AG09309 (cell line): ENCODE measurements around the gene UMAD1.

ENCODE experiments used
- DNase-seq: peaks from one replicate; pipeline ENCODE4 v3.0.0-alpha.2; 2010; ENCODE audit warnings: low read depth
- H3K4me3 ChIP-seq: 2 replicates; pipeline ENCODE4 v1.5.1; 2011; ENCODE audit warnings: mild to moderate bottlenecking, low read depth, low read length, moderate library complexity; ENCODE audit not compliant: control insufficient read depth
- TF ChIP-seq, protein P1 (sequence below): IDR thresholded peaks from 2 replicates; pipeline ENCODE4 v1.5.1; 2011; ENCODE audit warnings: mild to moderate bottlenecking, low read depth, low read length, inconsistent platforms; ENCODE audit not compliant: insufficient read depth, control insufficient read depth; ENCODE audit errors: missing control alignments

UMAD1 gene

DNA sequence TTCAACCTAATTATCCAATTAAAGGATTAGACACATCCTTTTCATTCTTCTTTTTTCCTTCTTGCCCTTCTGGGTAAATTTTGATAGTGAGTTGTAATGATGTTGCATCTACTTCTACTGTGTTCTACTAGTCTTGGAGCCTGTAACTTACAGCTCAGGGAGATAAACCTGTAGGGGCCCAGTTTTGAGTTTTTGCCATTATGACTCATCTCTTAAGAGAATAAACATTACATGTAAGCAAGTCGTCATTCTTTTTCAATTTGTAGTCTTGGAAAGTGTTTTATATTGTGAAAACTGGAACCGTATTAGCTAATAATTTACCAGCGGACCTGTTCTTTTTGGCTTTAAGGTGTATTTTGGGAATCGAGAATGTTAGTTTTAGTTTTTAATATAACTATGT is 167.6 kb downstream of the UMAD1 start:
- TF ChIP-seq, protein P1, sequence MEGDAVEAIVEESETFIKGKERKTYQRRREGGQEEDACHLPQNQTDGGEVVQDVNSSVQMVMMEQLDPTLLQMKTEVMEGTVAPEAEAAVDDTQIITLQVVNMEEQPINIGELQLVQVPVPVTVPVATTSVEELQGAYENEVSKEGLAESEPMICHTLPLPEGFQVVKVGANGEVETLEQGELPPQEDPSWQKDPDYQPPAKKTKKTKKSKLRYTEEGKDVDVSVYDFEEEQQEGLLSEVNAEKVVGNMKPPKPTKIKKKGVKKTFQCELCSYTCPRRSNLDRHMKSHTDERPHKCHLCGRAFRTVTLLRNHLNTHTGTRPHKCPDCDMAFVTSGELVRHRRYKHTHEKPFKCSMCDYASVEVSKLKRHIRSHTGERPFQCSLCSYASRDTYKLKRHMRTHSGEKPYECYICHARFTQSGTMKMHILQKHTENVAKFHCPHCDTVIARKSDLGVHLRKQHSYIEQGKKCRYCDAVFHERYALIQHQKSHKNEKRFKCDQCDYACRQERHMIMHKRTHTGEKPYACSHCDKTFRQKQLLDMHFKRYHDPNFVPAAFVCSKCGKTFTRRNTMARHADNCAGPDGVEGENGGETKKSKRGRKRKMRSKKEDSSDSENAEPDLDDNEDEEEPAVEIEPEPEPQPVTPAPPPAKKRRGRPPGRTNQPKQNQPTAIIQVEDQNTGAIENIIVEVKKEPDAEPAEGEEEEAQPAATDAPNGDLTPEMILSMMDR: no peak
- H3K4me3 ChIP-seq: no peak overlapping the region
- no peak for DNase-seq

DNA sequence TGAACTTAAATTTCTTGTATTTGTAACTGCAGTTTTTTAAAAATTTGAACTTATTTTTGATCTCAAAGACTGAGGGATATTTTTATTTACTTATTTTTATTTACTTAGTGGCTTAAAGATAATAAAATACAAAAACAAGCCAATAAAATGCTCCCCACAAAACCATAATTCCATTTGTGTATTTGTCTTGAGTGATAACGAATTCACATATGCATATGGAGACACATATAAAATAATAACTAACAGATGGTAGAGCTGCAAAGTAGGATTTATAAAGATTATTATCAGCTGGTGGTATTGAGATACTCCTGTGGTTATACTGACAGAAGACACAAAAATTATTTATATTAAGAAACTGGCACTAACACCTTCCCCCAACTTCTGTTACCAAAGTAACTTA is 168.1 kb downstream of the UMAD1 start:
- H3K4me3 ChIP-seq: no peak overlapping the region
- TF ChIP-seq, protein P1: no peak
- DNase-seq: no peak

DNA sequence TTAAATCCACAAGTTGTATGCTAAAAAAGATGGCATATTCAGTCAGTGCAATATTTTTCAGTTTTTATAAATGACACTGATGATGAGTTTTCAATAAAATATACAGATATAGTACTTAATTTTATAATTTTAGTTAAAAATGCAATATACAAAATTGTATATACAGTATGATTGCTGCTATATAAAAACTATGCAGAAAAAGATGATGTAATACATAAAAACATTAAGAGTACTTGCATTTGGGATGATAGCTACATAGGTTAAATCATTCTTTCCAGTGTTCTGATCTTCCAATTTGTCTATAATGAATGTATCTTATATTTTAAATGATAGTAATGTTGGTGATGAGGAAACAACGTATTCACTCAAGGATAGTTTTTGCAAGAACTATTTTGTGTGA is 169.8 kb downstream of the UMAD1 start:
- H3K4me3 ChIP-seq: no peak overlapping the region
- DNase-seq: no peak
- TF ChIP-seq, protein P1: no peak

DNA sequence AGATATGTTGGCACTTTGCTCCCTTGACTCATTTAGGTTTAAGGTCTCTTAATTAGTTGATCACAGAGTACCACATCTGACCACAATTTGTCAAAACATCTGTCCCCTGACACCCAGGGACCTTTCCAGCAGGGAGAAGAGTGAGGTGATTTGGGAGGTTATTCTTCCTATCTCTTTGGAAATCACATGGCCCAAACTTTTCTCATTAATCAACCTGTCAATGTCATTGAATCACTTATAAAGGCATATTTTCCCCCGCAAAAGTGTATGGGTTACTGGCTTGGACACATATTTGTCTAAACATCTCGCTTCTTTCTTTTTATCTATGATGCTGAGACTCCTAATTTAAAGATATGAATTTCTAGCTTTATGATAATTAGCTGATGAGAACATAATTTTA is 170.3 kb downstream of the UMAD1 start:
- TF ChIP-seq, protein P1: no peak
- H3K4me3 ChIP-seq: no peak overlapping the region
- DNase-seq: no peak

DNA sequence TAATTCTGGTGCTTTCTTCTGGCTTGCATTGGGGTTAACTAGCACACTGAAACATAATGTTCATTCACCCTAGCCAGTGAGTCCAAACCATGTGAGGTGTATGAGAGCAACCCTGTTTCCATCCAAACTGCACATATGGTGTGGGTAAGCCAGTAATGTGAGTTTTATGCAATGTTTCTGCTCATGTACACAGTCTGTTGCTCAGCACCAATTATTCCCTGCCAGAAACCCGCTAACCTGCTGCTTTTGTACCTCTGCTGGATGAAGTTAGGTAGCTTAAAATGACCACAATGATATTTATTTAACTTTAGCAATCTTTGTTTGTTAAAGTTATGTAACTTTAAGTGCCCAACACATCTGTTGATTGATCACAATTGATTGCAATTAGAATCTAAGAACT is 171.6 kb downstream of the UMAD1 start:
- no peak for DNase-seq
- TF ChIP-seq, protein P1: no peak
- H3K4me3 ChIP-seq: no peak overlapping the region

DNA sequence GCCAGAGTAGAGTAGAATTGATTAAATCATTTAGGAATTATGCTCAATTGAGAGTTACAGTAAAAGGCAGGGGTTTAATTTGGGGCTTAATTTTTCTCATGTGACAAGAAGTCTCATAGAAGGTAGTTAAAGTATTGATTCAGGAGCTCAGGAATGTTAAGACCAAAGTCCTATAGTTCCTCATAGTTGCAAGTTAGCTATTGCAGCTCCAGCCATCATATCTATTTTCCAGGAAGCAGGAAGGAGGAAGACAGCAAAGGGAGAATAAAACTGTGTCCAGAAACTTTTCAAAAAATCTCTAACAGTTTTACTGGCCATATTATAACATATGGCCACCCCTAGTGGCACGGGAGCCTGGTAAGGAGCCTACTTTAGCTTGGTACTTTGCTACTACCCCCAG is 174.8 kb downstream of the UMAD1 start:
- no peak for DNase-seq
- TF ChIP-seq, protein P1: no peak
- H3K4me3 ChIP-seq: no peak overlapping the region

DNA sequence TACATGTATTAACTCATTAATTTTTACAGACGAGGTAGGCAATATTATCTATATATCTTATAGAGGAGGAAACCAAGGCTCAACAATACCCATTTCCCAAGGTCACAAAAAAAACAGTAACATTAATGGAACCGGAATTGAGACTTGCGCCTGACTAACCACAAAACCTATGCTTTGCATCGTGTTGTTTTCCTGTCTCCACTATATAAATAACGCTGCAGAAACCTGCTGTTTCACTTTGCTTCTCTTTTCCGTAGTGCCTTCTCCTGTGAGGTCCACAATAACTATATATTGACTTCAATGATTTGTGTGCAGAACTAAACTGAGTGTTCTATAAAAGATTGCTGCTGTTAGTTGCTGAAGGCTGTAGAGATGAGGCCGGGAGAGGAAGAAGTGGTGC is 175.5 kb downstream of the UMAD1 start:
- H3K4me3 ChIP-seq: no peak overlapping the region
- no peak for DNase-seq
- TF ChIP-seq, protein P1: no peak
